Measurements from ENCODE around the gene PICK1. TPM values are rescaled to one million over a fixed set of nuclear protein-coding genes. Genes with fewer than 3 reads are reported as not detected.
"Not testable (repeated sequence)": the region's sequence is repeated elsewhere in the genome, so short reads cannot be mapped to it uniquely, and the experiment has no call there.

Gene PICK1
- total RNA-seq, 2 experiments from 2014 or later = 21.2 to 25.6 TPM

DNA sequence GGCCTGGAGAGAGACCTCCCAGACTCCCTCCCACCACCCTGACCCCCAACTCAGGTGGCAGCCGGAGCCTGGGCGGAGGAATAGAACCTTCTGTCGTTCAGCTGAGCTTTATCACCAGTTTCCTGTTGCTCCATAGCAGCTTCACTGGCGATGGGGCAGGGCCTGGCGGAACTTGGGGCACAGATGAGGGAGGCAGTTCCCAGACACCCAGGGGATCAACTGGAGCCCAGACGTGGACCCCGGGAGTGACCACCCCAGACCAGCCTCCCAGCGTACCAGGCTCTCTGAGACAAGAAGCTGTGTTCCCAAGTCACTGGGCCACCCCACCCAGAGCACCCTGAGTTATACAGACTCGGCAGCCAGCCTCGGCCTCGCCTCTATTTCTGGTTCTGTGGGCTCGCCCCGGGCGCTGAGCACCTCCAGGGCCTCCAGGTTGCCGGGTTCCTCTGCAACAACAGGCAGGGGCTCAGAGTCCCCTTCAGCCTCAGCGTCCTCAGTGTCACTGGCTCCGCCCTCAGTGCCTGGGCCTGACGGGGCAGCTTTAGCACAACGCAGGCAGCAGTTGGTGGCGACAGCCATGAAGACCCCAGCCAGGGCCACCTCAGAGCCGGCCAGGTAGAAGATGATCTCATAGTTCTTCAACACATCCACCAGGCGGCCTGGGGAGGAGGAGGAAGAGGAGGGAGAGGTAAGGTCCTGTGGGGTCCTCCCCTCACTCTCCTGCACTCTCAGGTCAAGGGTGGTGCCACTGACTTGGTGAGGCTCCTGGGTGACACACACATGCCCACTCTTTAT lies 21.0 kb downstream of the PICK1 start:
- Histone ChIP-seq H3K4me3 (ENCODE audit: low read length) (no peak overlapping the region), H3K27ac (ENCODE audit: low read depth in 1 of 2, low read length in 2 of 2) (no peak overlapping the region), H3K9me3 (ENCODE audit: control insufficient read depth in 1 of 2, insufficient read depth in 1 of 2, low read length in 2 of 2) (peaks cover 0 to 17% of the 10 kb centered on the region in 2 experiments), H3K36me3 (ENCODE audit: insufficient read depth, low read length) (peaks cover 21% of the 10 kb centered on the region), H3K4me1 (ENCODE audit: insufficient read depth, low read length) (peaks cover 13% of the 10 kb centered on the region), H3K27me3 (ENCODE audit: control insufficient read depth in 1 of 2, insufficient read depth in 2 of 2, low read length in 2 of 2) (peaks cover 16 to 29% of the 10 kb centered on the region in 2 experiments)
- Mint-ChIP-seq H3K36me3 (ENCODE audit: low read depth) (peaks cover 9% of the 10 kb centered on the region), H3K4me3 (no peak overlapping the region), H3K27ac (no peak overlapping the region), H3K9me3 (no peaks in the 10 kb centered on the region), H3K27me3 (peaks cover 19% of the 10 kb centered on the region), H3K4me1 (ENCODE audit: low read depth) (peaks cover 3% of the 10 kb centered on the region)
- POLR2A ChIA-PET = no interaction called here
- intact Hi-C loops (cut with DNase I, micrococcal nuclease) = no loop called here
- TF ChIP-seq, protein P1, sequence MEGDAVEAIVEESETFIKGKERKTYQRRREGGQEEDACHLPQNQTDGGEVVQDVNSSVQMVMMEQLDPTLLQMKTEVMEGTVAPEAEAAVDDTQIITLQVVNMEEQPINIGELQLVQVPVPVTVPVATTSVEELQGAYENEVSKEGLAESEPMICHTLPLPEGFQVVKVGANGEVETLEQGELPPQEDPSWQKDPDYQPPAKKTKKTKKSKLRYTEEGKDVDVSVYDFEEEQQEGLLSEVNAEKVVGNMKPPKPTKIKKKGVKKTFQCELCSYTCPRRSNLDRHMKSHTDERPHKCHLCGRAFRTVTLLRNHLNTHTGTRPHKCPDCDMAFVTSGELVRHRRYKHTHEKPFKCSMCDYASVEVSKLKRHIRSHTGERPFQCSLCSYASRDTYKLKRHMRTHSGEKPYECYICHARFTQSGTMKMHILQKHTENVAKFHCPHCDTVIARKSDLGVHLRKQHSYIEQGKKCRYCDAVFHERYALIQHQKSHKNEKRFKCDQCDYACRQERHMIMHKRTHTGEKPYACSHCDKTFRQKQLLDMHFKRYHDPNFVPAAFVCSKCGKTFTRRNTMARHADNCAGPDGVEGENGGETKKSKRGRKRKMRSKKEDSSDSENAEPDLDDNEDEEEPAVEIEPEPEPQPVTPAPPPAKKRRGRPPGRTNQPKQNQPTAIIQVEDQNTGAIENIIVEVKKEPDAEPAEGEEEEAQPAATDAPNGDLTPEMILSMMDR (IDR thresholded peaks at IDR 0.05) = no peak
- DNase-seq (no peak), ATAC-seq (ENCODE audit: poor library complexity) (no peak)
- CTCF ChIA-PET = no interaction called here

DNA sequence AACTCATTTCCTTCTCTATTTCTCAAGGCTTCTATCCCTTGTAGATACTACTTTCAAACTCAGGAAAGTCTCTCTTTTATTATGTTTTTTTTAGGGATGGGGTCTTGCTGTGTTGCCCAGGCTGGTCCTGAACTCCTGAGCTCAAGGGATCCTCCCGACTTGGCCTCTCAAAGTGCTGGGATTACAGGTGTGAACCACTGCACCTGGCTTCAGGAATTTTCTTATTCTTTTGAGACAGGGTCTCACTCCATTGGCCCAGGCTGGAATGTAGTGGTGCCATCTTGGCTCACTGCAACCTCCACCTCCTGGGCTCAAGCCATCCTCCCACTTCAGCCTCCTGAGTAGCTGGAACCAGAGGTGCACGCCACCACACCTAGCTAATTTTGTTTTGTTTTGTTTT lies 22.0 kb downstream of the PICK1 start:
- H3K4me3 Mint-ChIP-seq, H3K27ac Mint-ChIP-seq: not testable (repeated sequence)
- CTCF ChIA-PET = interaction anchor here (0.6 kb wide), 1 partner anchor 15 kb away, joined by 3 read pairs; no protein-coding TSS in a partner anchor

DNA sequence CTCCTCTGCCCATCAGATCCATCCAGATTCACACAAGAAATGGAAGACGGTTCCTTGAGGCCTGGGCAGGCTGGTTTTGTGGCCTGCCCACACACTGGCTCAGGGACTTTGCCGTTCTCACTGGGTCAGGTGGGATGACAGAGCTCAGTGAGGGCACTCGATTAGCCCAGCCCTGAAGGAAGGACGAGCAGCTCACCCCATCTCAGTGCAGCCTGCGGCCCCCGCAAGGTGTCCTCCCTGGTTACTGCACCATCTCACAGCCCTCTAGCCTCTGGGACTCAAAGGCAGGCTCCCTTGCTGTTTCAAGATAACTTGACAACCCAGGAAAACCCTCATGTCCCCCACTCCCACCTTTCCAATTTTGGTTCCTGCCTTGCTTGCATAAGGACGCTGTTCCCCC lies 22.6 kb downstream of the PICK1 start:
- H3K4me1 Mint-ChIP-seq (ENCODE audit: low read depth) = peaks cover 3% of the 10 kb centered on the region
- CTCF ChIA-PET = interaction anchor here (0.6 kb wide), 1 partner anchor 16 kb away, joined by 3 read pairs; no protein-coding TSS in a partner anchor

More for the DNA sequence above, 22.0 kb downstream of the PICK1 start:
- H3K9me3 Mint-ChIP-seq; H3K36me3 Mint-ChIP-seq (ENCODE audit: low read depth); H3K27ac ChIP-seq (ENCODE audit: low read depth in 1 of 2, low read length in 2 of 2); H3K4me1 Mint-ChIP-seq (ENCODE audit: low read depth); H3K4me3 ChIP-seq (ENCODE audit: low read length); ATAC-seq (ENCODE audit: poor library complexity); intact Hi-C loops (cut with DNase I, micrococcal nuclease); DNase-seq; POLR2A ChIA-PET: not testable (repeated sequence)
- H3K27me3 Mint-ChIP-seq = peaks cover 21% of the 10 kb centered on the region
- Histone ChIP-seq H3K4me1 (ENCODE audit: insufficient read depth, low read length) (peaks cover 13% of the 10 kb centered on the region), H3K9me3 (ENCODE audit: control insufficient read depth in 1 of 2, insufficient read depth in 1 of 2, low read length in 2 of 2) (peaks cover 0 to 17% of the 10 kb centered on the region in 2 experiments), H3K27me3 (ENCODE audit: control insufficient read depth in 1 of 2, insufficient read depth in 2 of 2, low read length in 2 of 2) (peaks cover 19 to 34% of the 10 kb centered on the region in 2 experiments), H3K36me3 (ENCODE audit: insufficient read depth, low read length) (peaks cover 14% of the 10 kb centered on the region)

More for the DNA sequence above, 22.6 kb downstream of the PICK1 start:
- Histone ChIP-seq H3K36me3 (ENCODE audit: insufficient read depth, low read length) (peaks cover 8% of the 10 kb centered on the region), H3K4me1 (ENCODE audit: insufficient read depth, low read length) (peaks cover 13% of the 10 kb centered on the region), H3K27me3 (ENCODE audit: control insufficient read depth in 1 of 2, insufficient read depth in 2 of 2, low read length in 2 of 2) (peaks cover 19 to 34% of the 10 kb centered on the region in 2 experiments), H3K4me3 (ENCODE audit: low read length) (no peak overlapping the region), H3K27ac (ENCODE audit: low read depth in 1 of 2, low read length in 2 of 2) (no peak overlapping the region), H3K9me3 (ENCODE audit: control insufficient read depth in 1 of 2, insufficient read depth in 1 of 2, low read length in 2 of 2) (peaks cover 0 to 17% of the 10 kb centered on the region in 2 experiments)
- intact Hi-C loops (cut with DNase I, micrococcal nuclease) = no loop called here
- no peak for ATAC-seq (ENCODE audit: poor library complexity)
- Mint-ChIP-seq H3K9me3 (no peaks in the 10 kb centered on the region), H3K4me3 (no peak overlapping the region), H3K36me3 (ENCODE audit: low read depth) (no peaks in the 10 kb centered on the region), H3K27ac (no peak overlapping the region), H3K27me3 (peaks cover 21% of the 10 kb centered on the region)
- POLR2A ChIA-PET = no interaction called here
- TF ChIP-seq, protein P1 (IDR thresholded peaks at IDR 0.05) = no peak
- DNase-seq = no peak
